TTC549 (cell line): ENCODE data around the gene CSK.

Source experiments
- FAIRE-seq: peaks from 2 replicates; lab custom pipeline; 2012; peaks lifted over from hg19 to GRCh38; lab: Jason Lieb, UNC

The CSK gene

GRCh38 chr15:74787251-74788041 lies 5.6 kb downstream of the CSK start:
- FAIRE-seq: no peak

GRCh38 chr15:74788042-74788682 lies 6.3 kb downstream of the CSK start:
- FAIRE-seq: no peak

DNA sequence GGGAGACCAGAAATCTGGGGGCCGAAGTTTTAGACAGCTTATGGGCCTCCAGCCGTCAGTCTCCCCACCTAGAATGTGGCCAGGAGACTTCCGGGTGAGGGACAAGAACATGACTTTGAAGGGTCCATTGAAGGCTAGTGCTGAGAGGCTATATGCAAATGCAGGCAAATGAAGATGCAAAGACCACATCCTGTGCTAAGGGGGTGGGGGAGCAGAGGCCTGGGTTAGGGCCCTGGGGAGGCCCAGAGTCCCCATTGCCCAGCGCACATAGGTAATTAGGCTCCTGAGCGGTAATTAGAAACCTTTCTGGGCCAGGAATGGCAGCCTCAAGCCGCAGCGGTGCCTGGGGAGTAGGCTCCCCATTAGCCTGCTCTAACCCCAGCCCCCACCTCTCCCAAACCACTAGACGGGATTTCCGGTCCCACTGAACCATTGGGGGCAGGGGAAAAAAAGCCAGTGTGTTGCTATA lies 6.8 kb downstream of the CSK start:
- no peak for FAIRE-seq

- no peak for FAIRE-seq
These were observed 7.3 kb downstream of the CSK start for GRCh38 chr15:74789171-74789631.

DNA sequence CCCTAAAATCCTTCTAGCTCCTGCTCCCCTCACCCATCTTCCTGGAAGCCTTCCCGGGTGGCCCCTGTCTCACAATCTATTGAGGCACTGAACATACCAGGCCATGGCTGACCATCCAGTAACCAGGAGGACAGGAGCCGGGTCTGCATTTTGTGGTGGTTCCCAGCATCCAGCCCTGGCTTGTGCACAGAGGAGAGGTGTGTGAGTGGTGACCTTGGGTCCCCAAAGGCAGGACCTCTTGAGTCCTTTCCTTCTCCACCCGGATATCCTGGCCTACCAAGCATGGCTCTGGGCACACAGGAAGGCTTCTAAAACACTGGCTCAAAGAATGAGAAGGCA lies 7.8 kb downstream of the CSK start:
- no peak for FAIRE-seq

- FAIRE-seq: no peak
These were observed 8.4 kb downstream of the CSK start for GRCh38 chr15:74790080-74790916.

- no peak for FAIRE-seq
These were observed 9.1 kb downstream of the CSK start for GRCh38 chr15:74791007-74791406.

GRCh38 chr15:74791667-74792066 lies 9.8 kb downstream of the CSK start:
- FAIRE-seq: no peak

- FAIRE-seq: no peak
These were observed 10.5 kb downstream of the CSK start for GRCh38 chr15:74792227-74793016.

- no peak for FAIRE-seq
These were observed 11.5 kb downstream of the CSK start for GRCh38 chr15:74793135-74794028.

GRCh38 chr15:74794248-74794969 lies 12.5 kb downstream of the CSK start:
- no peak for FAIRE-seq

- FAIRE-seq: no peak
These were observed 13.1 kb downstream of the CSK start for GRCh38 chr15:74794970-74795349.

- no peak for FAIRE-seq
These were observed 14.2 kb downstream of the CSK start for GRCh38 chr15:74795966-74796625.

DNA sequence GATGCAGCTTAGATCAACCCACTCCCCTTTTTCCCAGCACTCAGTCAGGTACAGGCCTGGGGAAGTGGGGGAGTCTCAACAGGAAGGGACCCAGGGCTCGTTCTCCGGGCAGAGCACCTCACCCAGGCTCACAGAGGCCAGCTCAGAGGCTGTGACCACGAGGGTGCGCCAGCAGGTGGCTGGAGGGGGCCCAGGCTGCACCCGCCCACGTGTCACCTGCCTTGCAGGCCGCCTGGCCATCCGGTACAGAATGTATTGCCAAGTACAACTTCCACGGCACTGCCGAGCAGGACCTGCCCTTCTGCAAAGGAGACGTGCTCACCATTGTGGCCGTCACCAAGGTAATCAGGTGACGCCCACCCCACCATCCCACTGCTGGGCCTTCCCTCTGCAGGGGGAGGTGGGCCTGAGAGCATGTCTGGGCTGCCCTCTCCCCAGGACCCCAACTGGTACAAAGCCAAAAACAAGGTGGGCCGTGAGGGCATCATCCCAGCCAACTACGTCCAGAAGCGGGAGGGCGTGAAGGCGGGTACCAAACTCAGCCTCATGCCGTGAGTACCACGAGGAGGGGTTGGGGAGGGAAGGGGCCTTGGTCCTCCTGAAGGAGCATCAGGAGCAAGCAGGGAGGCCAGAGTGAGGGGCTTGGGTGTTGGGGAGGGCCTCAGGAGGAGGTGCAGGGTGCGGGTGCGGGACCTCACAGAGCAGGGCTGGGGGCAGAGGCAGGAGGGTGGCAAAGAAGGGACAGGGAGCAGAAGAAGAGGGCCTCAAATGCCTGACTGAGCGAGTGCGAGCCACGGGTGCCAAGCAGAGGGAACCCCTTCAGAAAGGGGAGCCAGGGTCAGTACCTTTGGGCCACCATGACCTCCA lies 16.7 kb downstream of the CSK start:
- no peak for FAIRE-seq

DNA sequence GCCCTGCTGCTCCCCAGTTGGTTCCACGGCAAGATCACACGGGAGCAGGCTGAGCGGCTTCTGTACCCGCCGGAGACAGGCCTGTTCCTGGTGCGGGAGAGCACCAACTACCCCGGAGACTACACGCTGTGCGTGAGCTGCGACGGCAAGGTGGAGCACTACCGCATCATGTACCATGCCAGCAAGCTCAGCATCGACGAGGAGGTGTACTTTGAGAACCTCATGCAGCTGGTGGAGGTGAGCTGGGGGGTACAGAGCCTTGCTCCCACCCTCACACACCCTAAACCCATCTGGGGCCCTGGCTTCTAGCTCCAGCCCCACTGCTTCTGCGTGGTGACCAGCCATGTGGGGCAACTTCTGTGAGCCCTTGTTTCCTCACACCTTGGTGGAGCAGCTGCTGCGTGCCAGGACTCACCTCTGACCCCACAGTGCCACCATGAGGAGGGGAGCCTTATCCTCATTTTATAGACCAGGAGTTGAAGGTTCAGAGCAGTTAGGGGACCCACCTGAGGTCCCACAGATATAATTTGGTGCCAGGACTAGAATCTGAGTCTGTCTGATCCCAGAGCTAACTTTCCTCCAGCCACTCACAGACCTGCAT lies 17.5 kb downstream of the CSK start:
- FAIRE-seq: no peak

- no peak for FAIRE-seq
These were observed 18.1 kb downstream of the CSK start for GRCh38 chr15:74799856-74800558.

GRCh38 chr15:74800559-74801094 lies 18.7 kb downstream of the CSK start:
- FAIRE-seq: no peak
